ENCODE measurements around the gene SERPIND1.

GRCh38 chr22:20781272-20781990, 7.5 kb downstream of the SERPIND1 start:
- TF ChIP-seq CTCF (conservative IDR thresholded peaks at IDR 0.05; ENCODE audit: low read depth, low read length) (no peak), EZH2 (IDR thresholded peaks at IDR 0.05; ENCODE audit: borderline replicate concordance, low read depth, low read length, poor library complexity, severe bottlenecking) (no peak)
